Activated CD4-positive, alpha-beta T cell treated with anti-CD3 and anti-CD28 coated beads, Interleukin-10, Interleukin-2, amounts not matched to agents 100 ng/mL and 50 ng/mL, durations not matched to agents 16 hours and 8 hours (primary cell): Measurements from ENCODE around the gene CNTN5.
"Not testable (repeated sequence)": the region's sequence is repeated elsewhere in the genome, so short reads cannot be mapped to it uniquely, and the experiment has no call there.

Experiments used
- DNase-seq: peaks from one replicate; pipeline ENCODE4 v3.0.0-alpha.2; 2020

The CNTN5 gene

DNA sequence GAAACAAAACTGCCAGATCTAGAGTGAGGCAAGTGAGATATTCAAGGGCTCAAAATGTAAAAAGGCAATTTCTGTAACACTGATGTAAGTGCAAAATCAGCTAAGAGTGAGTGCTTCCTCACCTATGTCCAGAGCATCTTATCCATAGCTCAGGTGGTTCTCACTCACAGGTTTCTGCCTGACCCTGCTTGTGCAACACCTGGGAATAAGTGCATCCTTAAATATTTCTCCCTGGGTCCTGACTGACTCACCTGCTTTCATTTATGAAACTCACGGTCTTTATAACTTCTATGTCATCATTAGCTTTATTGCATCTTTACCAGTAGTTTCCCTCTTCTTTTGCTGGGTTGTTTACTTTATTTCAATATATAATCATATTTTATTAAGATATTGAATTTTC, 260.6 kb downstream of the CNTN5 start:
- no peak for DNase-seq

DNA sequence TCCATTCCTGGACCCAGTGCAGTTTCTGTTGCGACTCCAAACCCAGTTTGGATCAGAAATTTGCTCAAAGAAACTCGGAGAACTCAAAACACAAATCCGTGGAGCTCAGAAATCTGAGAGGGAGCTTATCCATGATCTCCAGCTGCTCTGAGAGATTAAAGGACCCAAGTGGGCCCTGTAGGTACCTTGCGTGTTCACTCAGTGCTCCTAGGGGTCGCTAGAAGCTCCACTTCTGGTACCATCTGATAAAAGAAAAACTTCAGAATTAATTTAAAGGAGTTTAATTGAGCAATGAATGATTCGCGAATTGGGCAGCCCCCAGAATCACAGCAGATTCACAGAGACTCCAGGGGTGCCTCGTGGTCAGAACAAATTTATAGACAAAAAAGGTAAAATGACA, 277.2 kb downstream of the CNTN5 start:
- DNase-seq, result not testable (repeated sequence)

DNA sequence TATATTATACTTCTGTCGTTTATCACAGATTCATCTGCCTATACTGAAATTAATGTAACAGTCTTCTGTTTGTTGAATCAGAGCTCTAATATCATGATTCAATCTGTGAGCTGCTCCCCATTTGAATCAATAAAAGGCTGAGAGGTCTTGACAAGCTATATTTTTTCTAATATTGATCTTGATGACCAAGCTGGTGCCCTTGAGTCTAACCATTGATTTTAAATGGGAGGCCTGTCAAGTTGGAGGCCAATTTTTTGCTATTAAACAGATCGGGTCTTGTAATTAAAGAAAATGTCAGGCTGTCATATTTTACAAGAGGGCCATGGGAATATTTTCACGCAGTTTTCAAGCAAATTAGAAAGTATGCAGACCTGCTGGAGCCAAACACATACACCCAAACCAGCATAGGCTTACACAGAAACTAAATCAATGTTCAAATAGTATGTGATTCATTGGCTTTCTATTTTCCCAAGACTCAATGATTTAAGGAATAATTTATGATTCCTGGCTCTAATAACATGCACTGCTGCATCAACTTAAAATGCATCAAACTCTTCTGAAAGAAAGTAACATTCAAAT, 286.9 kb downstream of the CNTN5 start:
- no peak for DNase-seq

DNA sequence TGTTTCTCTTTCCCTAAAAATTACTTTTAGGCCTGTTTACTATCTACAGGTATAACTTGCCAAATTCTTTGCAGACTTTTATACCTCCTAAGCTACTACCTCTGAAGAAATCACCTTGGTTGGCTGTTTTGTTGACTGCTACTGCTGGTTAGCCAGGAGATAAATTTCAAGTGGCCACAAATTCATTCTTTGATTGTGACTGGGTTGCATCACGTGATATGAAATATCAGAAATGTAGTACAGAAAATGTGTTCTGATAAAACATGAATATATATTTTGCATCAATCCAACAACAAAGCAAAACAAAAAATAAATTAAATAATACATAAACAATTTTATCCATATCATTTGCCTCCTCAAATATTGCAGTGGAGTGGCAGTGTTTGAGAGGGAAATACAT, 291.1 kb downstream of the CNTN5 start:
- DNase-seq, result no peak

DNA sequence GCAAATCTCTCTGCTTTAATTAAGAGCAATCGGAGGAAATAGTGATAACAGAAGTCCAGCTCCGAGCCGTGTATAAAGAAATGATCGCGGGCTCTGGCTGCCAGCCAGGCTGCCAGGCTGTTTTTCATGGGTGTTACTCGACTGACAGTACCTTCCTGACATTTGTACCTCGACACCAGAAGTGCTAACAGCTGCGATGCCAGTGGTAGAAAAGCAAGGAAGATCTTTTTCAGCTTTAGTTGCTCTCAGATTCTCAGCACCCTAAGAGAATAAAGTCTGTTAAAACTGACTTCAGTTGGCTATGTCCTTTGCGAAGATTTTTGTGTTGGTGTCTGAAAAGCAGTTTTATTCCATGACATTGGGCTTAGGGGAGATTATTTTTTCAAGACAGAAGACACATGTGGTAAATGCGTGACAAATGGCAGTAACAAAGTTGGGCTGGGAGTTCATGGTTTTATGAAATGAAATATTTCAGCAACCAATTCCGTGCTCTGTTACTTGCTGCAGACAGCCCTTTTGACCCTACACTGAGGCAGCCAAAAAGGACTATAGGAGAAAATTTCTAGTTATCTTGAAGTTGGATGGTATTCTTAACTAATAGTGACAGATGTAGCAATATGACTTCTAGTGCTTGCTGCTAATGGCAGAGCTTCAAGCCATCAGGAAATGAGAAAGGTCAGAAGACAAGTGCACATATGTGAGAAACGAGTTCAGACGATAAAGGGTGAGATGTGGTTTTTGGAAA, 296.2 kb downstream of the CNTN5 start:
- DNase-seq, result no peak

DNA sequence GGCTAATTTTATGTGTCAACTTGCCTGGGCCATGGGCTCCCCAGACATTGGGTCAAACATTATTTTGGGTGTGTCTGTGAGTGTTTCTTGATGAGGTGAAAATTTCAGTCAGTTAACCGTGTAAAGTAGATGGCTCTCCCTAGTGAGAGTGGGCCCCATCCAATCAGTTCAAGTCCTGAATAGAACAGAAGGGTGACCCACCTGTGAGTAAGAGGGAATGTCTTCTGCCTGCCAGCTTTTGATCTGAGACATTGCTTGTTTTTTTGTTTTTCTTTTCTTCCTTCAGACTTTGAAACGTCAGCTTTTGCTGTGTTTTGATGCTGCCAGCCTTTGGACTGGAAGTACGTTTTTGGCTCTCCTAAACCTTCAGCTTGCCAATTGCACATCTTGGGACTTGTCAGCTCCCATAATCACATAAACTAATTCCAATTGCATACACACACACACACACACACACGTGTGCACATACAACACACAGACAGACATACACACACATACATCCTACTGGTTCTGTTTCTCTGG, 300.1 kb downstream of the CNTN5 start:
- DNase-seq, result no peak

DNA sequence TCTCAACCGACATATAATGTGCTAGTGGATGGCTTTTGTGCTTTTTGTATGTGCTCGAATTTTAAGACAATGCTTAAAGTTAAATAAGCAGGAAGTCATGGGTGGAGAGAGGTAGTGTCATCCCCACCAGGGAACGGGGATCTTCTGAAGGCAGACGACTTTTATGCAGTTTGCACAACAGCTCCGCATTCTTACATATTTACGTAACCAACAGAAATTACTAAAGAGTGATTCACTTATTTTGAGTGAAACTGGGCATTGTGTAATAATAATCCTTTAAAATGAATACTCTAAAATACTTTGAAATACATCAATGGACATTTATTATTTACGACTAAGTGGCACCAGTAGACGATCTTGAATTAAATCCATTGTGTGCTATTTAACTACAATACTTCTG, 305.1 kb downstream of the CNTN5 start:
- DNase-seq, result no peak

DNA sequence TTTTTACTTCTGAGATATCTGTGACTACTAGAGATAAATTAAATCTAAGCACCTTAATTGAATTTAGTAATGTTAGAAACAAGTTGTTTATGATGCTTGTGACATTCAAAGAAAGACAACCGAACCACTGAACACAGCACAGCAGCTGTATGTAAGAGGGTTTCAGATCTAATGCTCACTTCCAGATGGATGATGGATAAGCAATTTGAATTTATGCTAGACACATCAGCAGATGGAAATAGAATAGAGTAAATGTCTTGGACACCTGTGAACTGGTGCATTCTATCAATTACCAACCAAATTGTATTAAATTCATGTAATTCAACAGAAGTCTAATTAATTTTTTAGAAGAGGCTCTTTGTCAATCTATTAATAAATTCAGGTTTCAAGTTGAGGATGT, 306.3 kb downstream of the CNTN5 start:
- DNase-seq, result no peak

DNA sequence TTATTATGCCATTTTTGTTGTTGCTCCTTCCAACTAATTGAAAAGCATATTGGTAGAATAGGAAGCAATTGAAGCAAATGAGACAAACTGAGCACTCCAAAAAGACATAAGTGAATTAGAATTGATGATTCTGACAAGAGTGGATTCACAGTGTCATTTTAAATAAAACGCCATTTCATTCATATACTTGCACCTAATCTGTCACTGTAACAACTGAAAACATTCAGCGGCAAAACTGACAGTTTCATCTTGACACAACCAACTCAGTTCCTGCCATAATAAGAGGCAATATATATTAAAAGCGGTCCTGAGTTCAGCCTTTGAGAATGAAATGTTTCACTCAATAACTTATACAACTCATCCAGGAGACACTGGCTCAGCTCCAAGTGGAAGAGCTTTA, 306.8 kb downstream of the CNTN5 start:
- no peak for DNase-seq

DNA sequence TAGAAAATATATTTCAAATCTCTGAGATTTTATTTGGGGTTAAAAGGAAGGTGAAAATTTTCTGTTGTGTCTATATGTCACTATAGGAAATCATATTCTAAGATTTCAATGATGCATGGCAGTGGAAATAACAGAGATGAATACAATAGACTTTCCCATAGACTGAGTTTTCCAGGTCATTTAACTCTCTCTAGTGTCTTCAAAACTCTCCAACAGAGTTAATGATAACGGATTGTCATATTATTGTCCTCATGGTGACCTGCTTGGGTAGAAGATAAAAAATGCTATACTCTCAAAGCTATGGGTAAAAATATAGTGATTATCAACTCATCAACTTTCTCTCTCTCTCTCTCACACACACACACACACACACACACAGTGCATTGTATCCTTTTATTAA, 312.9 kb downstream of the CNTN5 start:
- no peak for DNase-seq

DNA sequence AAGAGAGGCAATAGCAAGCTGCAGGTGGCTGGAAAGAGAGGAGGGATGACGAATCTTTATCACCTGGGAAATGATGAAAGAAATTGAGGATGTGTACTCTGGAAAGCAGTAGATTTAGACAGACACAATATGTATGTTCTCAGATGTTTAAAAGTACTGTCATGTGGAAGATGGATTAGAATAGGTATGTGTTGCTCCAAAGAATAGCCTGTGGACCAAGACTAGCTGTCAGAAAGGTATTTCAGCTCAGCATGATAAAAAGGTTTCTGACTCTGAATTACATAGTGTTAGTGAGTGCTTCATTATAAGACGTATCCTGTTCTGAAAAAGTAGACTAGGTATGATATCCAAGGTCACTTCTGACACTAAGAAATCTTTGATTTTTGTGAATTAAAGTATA, 322.4 kb downstream of the CNTN5 start:
- no peak for DNase-seq

DNA sequence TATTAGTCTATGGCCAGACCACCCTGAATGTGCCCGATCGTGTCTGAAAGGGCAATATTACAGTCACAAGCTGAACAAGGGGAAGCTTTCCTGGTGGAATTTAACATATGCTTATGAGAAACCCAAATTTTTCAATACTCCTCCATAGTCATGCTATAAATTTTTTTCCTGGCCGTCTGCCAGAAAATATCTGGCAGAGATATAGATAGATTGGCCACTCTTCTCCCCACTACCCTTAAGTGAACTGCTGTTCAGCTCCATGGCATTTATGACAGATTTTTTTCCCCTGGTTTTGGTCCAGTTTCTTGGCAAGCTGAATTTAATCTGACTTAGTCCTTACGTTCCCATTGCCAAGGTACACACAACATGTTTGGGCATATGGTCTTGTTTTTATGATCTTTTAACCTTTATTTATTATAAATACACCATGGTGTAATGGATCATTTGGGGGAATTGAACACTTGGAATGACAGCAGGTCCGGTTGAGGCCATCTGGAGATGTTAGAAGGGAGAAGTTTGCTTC, 328.5 kb downstream of the CNTN5 start:
- no peak for DNase-seq

DNA sequence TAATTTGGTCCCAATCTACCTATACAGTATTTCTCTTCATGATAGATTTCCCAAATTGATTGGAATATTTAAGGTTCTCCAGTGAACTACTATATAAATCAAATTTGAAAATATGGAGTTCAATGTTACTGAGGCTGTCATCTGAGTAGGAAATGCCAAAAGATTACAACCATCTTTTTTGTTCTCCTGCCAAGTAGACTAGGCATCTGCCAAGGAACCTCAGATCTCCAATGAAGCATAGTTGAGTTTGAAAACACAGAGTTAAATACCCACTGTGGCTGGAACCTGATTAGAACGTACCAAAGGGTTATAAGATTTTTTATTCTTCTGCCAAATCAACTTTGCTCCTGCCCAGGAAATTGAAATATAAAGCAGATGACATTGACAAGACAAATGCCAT, 330.9 kb downstream of the CNTN5 start:
- DNase-seq, result no peak

DNA sequence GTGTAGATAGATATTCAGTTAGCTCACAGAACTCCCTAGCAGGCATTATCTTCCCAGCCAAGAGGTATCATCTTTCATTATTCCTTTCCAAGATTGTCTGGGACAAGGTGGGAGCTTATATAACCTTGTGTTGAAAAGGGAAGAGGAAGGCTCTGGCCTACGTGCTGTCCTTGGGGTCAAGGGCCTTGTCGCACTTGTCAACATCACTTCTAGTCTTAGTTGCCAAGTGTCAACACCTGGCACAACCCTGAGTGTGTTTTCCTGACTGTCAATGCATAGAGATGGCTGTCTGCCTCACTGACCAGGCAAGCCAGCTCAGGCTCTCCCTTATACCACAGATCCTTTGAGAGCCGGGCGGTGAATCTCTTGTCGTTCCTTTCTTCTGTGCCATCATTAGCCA, 331.9 kb downstream of the CNTN5 start:
- DNase-seq, result no peak

DNA sequence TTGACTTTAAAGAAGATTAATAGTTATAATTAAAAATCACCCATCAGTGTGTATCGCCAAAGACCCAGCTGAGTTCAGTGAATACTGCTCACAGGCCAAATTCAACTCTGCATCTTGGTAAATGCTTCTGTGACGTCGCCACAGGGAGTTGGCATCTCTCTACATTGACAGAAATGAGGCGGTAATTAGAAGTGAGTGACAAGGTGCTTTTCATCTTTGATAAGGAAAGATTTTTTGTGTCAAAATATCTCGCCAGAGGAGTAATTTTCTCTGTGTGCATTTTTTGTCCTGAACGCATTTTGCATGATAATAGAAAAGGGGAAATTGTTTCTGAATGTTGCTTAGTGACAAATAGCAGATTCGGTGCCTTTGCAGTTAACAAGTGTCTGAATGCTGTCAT, 345.8 kb downstream of the CNTN5 start:
- no peak for DNase-seq

DNA sequence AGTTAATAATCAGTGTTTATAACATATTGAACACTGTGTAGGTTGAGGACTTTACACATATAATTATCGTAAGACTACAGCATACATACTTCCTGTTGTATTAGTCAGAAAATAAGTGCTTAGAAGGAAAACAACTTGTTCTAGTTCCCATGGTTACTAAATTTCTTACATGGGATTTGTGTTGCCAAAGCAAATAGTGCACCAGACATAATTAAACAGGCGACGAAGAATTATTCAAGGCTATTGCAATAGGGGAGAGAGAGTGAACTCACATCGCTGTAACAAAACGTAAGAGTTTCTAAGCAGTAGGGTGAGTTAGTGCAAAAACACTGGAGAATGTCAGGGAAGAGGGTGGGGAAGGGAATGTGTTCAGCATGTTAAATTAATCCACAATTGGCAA, 347.8 kb downstream of the CNTN5 start:
- DNase-seq, result no peak

DNA sequence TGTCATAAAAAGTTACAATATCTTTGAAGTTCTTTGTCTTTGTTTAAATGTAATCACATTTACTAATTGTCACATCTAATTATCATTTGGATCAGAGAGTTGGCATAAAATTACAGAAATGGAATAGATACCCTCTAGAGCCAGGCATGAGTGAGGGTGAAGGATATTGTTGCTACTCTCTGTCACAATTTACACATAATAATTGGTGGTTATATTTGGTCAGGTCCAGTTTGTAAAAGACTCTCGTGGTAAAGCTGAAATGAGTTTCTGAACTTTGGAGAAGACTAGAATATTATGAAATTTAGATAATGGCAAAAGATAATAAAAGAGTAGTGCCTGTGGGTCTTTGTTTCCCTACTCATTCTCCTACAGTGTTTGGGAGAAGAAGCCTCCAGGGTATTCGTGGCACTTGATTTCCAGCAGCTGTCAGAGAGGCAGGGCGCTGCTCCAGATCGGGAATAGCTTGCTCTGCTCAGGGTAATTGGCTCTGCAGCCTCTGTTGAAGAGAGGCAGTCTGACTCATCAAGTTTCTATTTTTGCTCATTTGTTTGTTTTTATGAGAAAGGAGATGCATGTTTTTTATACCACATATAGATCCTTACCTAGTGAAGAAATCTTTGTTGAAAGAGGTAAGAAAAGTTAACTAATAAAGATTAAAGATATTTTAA, 349.9 kb downstream of the CNTN5 start:
- no peak for DNase-seq

DNA sequence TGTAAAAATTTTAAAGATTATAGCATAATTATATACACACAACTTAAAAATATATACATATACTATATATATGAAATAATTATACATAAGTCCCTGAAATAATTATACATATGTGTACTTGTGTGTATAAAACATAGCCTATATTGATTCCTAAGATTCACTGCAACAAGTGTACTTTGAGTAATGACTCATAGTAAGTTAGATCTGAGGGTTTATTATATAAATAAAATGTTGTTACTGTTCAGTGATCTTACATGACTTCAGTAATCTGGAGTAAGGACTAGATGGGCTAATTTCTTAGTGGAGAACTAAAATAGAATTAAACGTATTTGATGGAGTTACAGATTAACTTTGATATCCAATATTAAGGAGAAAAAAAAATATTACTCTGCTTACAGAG, 350.5 kb downstream of the CNTN5 start:
- DNase-seq, result no peak

DNA sequence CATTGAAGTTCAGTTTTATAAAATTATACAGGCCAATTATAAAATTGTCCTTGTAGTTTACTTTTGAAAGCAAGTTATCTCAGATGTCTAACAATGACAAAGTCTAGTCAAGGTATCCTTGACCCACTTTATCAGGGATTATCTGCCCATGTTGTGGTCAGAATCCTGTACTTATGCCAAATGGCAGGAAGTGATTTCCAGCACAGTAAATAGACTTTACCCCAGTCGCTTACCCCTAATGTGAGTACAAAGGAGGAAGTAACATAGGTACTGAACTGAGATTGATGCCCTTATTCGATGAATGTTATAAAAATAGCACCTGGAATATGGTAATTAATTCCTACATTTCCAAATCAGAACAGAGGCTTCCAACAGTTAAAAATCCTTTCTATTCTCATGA, 355.7 kb downstream of the CNTN5 start:
- no peak for DNase-seq

DNA sequence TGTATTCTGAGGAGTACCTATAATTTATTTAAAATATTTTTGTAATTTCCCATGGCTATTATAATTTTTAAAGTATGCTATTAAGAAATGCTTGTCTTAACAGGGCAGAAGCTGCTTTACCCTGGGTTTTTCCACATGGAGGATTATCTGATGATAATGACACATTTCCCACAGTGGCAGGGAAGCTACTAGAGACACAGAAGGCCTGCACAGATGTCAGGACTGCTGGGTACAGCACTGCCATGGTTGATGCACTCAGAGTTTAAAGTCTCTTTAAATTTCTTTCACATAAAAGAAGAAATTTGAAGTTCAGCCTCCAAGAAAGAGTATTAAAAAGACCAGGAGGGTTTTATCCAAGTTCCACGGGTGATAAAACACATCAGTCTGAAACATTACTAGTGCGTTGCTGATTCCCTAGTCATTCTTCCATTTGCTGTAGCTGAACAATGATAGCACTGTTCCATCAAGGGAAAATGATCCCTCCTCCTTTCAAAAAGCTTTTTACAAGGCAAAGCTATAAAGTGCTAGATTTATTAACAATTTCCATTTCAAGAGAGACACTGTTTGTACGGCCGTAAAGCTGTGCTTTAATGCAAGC, 363.0 kb downstream of the CNTN5 start:
- no peak for DNase-seq

DNA sequence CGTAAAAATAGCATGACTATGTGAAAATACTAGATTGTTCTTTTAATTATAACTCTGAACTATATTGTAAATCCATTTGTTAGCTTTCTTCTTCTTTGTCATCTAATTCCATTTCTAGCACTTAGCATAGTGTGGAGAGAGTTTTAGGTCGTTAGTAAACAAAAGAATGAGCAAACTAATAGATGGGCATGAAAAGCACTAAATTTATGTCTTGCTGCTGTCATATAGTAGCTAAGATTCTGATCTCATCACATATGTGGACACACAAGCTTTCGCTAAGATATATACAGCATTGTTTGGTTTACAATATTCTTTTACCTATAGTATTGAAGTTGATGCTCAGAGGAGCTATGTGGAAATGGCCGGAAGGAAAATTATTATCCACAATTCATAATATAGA, 370.5 kb downstream of the CNTN5 start:
- DNase-seq, result no peak

DNA sequence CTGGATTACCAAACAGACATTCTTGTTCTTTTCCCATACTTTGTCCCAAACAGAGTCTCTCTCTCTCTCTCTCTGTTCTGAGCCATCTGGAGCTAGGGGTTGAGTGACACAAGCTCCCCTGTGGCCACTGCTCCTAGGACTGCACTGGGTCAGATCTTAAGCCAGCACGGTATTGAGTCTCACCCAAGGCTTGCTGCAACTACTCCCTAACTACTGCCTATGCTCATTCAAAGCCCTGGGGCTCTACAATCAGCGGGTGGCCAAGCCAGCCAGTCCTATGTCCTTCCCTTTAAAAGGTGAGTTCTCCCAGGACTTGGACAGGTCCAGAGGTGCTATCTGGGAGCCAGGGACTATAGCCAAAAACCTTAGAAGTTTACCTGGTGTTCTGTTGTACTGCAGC, 385.6 kb downstream of the CNTN5 start:
- no peak for DNase-seq

DNA sequence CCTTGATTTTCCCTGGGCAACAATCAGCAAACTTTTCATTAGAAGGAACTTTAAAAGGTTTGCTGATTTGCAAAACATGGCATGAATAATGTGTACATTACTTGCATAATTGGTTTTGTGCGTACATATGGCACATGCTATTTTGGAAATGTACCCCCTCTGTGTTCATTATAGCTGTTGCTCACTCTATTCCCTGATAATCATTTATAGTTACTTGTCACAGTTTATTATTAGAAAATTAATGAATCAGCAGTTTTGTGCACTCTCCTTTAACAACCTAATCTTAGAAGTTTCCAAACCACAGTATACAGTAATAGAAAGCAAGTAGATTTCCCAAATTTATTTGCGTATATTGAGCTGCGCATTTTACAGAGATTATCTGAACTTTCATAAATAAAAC, 389.9 kb downstream of the CNTN5 start:
- DNase-seq, result no peak
